Left renal cortex interstitium (tissue), 4 donors: ENCODE data around the gene ARHGEF26. TPM values are rescaled to one million over a fixed set of nuclear protein-coding genes. Genes with fewer than 3 reads are reported as not detected.
A peak's percentile ranks its signal among the peaks of the same experiment; 100 is the strongest.
"Not testable (repeated sequence)": the region's sequence is repeated elsewhere in the genome, so short reads cannot be mapped to it uniquely, and the experiment has no call there.

Experiments
- DNase-seq, 4 donors: peaks; one replicate each; pipeline ENCODE4 v3.0.0-alpha.2; 2013; ENCODE audit warnings: low read depth in 4 of 4, low spot score in 2 of 4, missing footprints in 1 of 4
- polyA plus RNA-seq, 4 donors: library from polyadenylated mRNA; unstranded; fragments of 120-200 nt; gene quantifications; one replicate each; pipeline ENCODE4 v1.2.1, GENCODE V29; 2013; ENCODE audit not compliant: insufficient read length in 4 of 4

Gene ARHGEF26, protein sequence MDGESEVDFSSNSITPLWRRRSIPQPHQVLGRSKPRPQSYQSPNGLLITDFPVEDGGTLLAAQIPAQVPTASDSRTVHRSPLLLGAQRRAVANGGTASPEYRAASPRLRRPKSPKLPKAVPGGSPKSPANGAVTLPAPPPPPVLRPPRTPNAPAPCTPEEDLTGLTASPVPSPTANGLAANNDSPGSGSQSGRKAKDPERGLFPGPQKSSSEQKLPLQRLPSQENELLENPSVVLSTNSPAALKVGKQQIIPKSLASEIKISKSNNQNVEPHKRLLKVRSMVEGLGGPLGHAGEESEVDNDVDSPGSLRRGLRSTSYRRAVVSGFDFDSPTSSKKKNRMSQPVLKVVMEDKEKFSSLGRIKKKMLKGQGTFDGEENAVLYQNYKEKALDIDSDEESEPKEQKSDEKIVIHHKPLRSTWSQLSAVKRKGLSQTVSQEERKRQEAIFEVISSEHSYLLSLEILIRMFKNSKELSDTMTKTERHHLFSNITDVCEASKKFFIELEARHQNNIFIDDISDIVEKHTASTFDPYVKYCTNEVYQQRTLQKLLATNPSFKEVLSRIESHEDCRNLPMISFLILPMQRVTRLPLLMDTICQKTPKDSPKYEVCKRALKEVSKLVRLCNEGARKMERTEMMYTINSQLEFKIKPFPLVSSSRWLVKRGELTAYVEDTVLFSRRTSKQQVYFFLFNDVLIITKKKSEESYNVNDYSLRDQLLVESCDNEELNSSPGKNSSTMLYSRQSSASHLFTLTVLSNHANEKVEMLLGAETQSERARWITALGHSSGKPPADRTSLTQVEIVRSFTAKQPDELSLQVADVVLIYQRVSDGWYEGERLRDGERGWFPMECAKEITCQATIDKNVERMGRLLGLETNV
- polyA plus RNA-seq: 10 to 100 TPM; 13.6 to 16.3 (median 15.1) TPM

DNA sequence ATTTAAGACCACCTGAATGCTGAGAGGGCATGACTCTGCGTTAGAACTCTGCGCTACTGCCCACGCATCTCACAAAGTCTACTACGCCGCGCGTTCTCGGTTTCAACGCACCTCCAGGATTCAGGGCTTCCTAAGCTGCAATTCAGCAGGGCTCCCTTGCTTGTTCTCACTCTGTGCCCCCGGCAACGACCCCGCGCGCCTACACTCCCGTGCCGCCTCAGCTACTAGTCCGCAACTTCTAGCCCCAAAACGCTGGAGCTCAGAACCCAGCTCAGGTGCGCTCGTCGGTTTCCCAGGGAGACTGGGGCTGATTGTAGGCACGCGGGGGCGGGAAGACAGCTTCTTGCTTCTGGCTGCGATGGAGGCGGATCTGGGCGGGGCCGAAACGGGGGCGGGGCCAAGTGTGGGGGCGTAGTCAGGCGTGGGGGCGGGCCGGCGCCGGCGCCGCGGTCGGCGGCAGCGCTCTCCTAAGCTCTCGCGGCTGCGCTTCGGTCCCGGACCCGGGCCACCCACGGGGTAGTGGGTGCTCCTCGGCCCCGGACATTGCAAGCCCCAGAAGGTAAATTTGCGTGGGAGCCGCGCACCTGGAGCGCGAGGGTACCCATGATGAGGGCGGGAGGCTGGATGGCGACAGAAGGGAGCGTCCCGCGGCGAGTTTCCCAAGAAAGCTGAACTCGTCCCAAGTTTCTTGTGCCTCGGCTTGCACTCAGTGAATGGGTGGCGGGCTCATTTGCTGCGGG lies at the start of gene ARHGEF26:
TSS of gene ARHGEF26 (plus strand) at position 430 of the 740 bp plus-strand sequence. CDS start 603 bp downstream, outside the sequence.
- DNase-seq: peak; percentile 58 to 80 (median 66)

DNA sequence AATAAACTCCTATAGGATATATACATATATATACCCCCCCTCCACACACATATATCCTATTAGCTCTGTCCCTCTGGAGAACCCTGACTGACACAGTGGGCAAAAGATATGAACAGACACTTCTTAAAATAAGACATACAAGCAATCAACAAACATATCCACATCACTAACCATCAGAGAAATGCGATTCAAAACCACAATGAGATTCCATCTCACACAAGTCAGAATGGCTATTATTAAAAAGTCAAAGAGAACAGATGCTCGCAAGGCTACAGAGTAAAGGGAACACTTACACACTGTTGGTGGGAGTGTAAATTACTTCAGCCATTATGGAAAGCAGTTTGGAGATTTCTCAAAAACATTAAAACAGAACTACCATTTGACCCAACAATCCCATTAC lies 46.2 kb upstream of the ARHGEF26 start:
- no peak for DNase-seq

DNA sequence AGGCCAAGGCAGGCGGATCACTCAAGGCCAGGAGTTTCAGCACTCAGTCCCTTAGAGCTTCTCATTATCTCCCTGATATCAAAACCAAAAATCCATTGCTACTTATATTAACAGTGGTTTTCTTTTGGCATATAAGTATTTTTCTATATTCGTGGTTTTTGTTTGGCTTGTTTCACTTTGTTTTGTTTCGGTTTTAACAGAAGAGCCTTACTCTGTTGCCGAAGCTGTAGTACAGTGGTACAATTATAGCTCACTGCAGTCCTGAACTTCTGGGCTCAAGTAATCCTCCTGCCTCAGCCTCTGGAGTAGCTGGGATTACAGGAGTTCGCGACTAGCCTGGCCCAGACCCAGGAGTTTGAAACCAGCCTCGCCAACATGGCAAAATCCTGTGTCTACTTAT lies 42.5 kb upstream of the ARHGEF26 start:
- DNase-seq: no peak

DNA sequence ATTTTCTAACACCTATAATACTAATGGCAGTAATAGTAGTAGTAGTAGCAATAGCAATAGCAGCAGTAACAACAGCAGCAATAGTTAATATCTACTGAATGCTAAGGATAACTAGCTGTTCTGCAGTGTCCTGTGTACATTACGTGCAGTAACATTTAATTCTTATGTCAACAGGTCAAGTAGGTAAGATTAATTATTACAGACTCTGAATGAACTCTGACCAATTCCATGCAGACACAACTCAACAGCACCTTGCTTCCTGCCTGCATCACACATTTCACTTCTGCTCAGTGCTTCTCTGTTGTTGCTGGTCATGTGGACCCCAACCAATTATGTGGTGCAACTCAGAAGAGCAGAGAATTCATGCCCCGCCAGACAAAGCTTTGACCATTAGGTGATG lies 39.9 kb upstream of the ARHGEF26 start:
- no peak for DNase-seq

DNA sequence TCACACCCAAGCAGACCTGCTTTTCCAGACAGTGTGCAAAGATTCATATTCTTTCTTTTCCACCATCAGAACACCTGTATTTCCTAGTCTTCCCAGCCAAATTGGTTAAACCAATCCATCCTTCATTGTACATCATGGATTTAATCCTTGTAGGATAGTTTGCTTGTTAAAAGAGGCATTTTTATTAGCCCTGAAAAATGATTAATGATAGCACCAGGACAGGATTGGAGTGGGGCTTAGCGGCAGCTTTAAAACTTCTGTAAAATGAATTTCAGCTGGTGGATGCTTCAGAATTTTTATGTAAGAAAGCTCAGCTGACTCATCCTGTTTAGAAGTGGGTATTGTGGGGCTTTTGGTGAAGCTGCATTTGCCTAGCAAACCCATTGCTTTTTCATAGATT lies 36.1 kb upstream of the ARHGEF26 start:
- no peak for DNase-seq

DNA sequence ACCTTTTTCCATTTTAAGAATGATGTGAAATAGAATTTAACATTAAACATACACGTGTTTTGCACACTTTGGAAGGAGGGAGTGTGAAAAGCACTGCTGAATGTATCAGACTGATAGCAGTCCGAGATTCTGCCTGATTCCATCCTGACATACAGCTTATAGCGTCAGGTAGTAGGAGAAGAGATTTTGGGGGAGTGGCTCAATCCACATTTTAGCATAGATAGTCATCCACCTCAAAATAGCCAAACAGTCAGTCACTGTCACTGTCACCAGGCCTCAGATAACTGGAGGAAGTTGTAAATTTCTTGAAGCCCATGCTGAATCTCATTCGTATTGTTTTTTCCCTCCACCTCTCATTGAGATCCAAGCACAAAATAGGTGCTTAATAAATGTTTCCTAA lies 35.4 kb upstream of the ARHGEF26 start:
- DNase-seq: no peak

DNA sequence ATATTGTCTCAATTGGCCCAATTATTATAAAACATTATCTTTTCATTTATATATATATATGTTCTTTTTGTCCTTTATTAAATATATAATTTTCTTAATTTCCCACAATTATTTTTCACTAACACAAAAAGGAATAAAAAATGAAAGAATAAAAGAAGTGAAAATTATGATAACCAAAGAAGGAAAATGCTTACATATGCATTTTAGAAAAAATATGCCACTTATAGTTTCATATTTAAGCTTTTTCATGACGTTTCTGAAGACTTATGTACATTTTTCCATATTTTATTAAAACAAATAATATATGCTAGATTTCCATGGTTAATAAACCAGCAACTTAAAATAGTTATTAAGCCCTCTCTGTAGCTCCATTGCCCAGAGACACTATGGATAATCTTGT lies 34.9 kb upstream of the ARHGEF26 start:
- DNase-seq: no peak

DNA sequence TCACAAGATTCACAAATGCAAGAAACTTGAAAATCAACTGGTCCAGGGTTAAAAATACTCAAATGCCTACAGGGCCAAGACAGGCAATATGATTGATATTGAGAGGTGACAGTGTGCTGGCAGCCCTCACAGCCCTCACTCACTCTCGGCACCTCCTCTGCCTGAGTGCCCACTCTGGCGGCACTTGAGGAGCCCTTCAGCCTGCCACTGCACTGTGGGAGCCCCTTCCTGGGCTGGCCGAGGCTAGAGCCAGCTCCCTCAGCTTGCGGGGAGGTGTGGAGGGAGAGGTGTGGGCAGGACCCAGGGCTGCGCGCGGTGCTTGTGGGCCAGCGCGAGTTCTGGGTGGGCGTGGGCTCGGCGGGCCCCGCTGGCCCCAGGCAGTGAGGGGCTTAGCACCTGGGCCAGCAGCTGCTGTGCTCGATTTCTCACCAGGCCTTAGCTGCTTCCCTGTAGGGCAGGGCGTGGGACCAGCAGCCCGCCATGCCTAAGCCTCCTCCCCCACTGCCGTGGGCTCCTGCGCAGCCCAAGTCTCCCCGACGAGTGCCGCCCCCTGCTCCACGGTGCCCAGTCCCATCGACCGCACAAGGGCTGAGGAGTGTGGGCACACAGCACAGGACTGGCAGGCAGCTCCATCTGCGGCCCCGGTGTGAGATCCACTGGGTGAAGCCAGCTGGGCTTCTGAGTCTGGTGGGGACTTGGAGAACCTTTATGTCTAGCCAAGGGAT lies 33.3 kb upstream of the ARHGEF26 start:
- DNase-seq: not testable (repeated sequence)

DNA sequence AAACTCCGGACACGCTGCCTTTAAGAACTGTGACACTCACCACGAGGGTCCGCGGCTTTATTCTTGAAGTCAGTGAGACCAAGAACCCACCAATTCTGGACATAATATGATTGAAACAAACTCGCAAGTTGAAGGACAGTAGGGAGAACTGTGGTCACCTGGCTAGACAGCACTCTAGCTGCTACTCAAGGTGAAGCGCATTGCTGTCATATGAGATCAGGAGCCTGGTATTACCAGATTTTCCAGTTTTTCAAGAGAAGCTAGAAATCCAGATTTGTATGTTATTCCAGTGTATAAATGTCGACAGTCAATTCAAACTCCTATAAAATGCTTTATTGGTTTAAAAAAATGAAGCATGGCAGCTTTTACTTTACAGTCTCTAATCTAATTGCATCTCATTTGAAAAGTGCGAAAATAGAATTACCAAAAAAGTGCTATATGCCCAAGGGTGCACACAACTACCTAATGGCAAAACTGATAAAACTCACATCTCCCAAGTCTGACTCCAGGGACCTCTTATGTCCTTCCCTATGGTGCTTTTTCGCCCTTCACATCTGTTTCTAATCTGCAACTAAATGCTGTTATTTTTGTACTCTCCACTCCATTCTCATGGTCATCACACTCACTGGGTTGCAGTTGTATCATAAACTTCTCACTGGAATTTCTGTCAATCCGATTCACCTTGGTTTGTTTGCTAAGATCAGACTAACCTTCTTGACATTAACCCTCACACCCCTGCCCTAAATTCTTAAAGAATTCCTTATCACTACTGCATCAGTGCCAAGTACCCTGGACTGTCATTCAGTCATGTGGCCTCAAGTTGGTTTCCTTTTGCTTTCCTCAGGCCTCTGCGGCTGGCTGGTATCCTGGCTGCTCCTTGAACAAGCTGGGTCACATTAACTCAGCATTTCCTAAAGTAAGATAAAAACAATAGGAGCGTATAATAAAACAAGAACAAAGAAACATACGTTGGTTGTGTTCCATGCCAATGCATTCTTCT lies 31.5 kb upstream of the ARHGEF26 start:
- DNase-seq: peak in 1 of 4 donors; percentile 9

DNA sequence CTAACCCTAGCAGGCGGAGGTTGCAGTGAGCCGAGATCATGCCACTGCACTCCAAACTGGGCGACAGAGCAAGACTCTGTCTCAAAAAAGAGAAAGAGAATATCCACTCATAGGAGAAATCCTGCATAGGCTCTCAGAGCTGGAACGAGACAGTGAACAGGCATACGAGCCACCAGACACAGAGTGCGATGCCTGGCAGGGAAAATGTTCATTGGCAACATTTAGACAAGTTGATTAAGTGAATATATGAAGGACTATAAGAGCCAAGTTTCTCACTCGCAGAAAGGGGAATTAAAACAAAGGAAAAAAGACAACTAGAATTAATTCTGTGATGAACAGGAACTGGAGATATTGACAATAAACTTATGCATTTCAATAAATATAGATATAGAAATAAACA lies 27.1 kb upstream of the ARHGEF26 start:
- no peak for DNase-seq

DNA sequence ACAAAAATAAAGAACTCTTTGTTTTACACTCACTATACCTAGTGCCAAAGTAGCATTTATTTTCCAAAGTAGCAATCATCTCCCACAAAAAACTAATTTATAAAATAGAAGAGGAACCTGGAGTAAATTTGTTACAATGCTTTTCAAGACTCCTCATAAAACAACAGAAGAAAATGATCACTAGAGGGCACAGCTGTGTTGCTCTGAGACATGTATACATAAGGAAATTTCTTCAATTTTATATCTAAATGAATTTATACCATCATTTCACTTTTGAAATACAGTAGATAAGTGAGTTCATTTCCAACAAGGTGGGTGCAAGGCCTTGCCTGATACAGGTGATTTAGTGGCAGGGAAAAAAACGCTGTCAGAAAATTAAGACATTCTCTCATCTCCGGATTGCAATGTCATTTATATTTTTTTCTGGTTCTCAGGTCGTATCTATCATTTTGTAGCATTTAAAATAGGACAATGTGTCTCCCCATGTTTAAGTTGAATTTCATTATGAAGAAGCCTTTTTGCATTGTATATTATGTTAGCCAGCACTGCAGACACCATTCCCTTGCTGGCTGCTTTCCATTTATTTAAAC lies 25.3 kb upstream of the ARHGEF26 start:
- DNase-seq: no peak

DNA sequence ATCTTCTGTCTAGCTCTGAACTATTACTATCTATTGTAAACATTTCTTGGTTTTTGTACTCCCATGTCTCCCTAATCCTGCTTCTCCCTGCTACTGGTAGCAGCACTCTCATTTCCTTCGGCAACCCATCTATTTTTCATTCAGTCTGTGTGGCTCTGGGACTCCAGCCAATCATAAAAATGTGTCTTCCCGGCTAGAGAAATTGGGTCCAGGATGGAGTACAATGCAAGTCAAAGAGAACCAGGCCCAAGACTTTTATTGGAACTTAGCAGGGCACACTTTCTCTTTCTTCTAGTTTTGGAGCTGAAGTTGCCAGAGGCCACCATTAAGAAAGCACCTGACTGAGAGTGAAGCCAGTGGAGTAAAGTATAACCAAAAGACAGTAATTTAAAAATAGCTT lies 22.8 kb upstream of the ARHGEF26 start:
- no peak for DNase-seq

DNA sequence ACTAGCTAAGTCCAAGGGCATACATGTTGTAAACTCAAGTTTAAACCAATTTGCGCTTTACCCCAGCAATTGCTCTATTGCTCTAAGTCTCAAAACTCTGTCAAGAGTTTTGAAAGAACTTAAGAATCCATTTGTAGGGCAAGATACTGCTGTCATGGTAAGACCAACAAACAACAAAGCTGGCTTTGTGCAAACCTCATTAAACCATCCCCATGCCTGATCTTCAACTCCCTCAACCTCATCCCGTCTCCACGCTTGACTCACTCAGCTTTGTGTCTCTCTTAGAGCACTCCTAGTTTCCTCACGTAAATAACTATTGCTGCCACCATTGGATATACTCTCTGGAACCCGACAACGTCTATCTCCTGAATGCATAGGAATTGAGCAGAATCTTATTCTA lies 20.6 kb upstream of the ARHGEF26 start:
- no peak for DNase-seq

DNA sequence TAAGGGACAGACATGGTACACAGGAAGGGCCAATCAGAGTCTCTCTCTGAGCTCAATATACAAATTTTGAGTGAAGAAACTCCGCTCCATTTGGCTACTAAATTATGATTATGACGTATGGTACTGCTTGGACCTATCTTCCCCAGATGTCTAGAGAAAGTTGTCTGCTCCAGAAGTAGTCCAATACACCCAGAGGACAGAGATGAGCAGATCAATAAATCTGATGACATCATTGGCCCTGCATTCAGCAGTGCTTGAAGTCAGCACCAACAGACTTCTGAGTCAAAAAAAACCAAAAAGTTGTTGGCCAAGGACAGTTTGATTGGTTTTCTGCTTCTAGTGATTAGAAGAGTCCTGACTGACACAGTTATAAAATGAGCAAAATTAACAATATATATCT lies 19.9 kb upstream of the ARHGEF26 start:
- no peak for DNase-seq

DNA sequence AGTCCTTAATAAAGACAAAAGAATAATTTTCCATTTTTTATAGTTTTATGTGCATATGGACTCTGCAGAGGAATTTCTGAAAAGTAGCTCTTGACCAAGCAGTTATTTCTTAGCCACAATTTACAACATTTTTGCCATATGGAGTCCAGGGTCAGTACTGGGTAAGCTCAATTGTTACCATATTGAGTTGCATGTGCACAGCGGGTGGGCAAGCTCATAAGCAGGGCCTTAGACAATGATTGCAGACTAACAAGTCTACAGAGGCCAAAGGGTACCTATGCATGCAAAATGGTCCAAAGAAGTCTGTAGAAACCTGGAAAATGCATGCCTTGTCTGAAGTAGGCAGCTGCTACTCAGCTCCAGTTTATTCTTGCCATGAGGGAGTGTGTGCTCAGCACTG lies 19.0 kb upstream of the ARHGEF26 start:
- DNase-seq: no peak

DNA sequence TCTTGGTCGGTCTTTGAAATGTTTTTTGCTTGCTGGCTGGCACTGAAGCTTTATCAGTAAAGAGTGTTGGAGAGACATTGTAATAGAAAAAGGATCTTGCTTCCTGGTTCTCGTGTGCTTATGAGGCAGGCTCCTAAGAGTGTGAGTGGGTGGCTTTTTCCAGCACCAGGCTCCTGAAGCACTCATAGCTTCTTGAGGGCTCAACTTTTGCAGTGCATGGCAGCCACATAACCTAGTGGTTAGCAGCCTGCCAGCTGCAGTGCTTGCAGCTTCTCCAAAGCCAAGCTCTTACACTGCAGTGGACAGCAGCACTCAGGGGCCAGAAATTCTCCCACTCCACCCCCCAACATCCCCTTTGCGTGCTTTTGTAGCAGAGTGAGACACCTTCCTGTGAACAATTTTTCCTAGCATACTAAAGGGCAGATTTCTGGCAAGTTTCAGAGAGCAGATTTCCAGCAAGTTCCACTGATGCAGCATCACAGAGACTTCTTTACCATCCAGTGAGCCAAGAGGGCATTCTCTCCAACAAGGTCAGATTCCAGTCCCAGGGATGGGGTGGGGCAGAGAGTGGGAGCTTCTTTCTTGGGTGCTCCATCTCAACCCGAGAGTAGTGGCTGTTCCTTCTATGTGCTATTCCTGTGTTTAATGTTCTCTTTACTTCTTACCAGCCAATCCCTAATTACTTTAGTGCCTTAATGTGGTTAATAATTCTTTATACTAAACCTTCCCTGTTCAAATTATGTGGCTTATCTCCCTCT lies 15.8 kb upstream of the ARHGEF26 start:
- no peak for DNase-seq

DNA sequence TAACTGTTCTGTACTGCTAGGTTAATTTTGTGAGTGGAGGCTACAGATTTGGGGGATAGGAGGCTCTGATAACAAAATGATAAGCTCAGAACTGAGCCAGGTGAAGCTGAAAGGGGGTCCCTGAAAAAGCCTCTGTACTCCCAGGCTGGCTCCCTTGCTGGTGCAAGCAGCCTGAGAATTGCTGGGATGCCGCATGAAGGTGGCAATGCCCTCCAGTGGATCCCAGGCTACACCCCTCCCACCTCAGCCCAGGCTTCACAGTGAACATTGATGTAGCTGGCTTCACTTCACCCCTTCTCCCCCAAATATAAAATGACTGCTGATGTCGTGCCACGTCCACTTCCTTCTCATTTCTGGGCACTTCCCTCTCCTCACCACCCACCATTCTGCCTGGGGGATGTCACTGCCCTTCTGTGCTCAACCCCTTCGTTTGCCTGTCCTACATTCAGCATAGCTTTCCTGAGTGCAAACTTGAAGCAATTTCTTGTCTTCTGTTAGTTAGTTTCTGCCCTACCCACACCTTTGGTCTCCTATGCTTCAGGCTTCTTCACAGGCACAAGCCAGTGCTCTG lies 9.7 kb upstream of the ARHGEF26 start:
- no peak for DNase-seq
